WTC11 (cell line): ENCODE measurements around the gene MDM4. TPM values are rescaled to one million over a fixed set of nuclear protein-coding genes. Genes with fewer than 3 reads are reported as not detected.

Source experiments
- ATAC-seq: fragments of 200-7000 bp; cut with Tn5 transposase; 2 replicates; pipeline ENCODE4 v1.10.0; 2021; ENCODE audit warnings: mild to moderate bottlenecking, moderate library complexity
- CTCF ChIA-PET: fragments of 300-600 bp; sonication (Branson Sonifier 250); formaldehyde crosslinking; loops from one replicate; lab custom pipeline; 2021; ENCODE audit warnings: antibody characterized with exemption; lab: Charles Lee
- POLR2A ChIA-PET: fragments of 350-600 bp; sonication (Branson Sonifier 250); formaldehyde crosslinking; loops from one replicate; lab custom pipeline; 2021; ENCODE audit warnings: antibody characterized with exemption; lab: Charles Lee
- DNase-seq: peaks from one replicate; pipeline ENCODE4 v3.0.0; 2021; ENCODE audit warnings: low spot score
- H3K27ac Mint-ChIP-seq: 2 replicates; pipeline ENCODE4 v1.8.0; 2021; ENCODE audit warnings: mixed read lengths
- H3K27me3 Mint-ChIP-seq: 2 replicates; pipeline ENCODE4 v1.8.0; 2021; ENCODE audit warnings: low read depth, mild to moderate bottlenecking, moderate library complexity, mixed read lengths
- H3K36me3 Mint-ChIP-seq: 2 replicates; pipeline ENCODE4 v1.8.0; 2021; ENCODE audit warnings: mixed read lengths
- H3K4me1 Mint-ChIP-seq: 2 replicates; pipeline ENCODE4 v1.8.0; 2022; ENCODE audit warnings: mixed read lengths
- H3K4me3 Mint-ChIP-seq: 2 replicates; pipeline ENCODE4 v1.8.0; 2021; ENCODE audit warnings: mild to moderate bottlenecking, moderate library complexity, mixed read lengths
- H3K9me3 Mint-ChIP-seq: 2 replicates; pipeline ENCODE4 v1.8.0; 2021; ENCODE audit warnings: mixed read lengths
- E2F1 ChIP-seq: sonication (generic); formaldehyde crosslinking; IDR thresholded peaks from 2 replicates; pipeline ENCODE4 v1.8.0; 2022; ENCODE audit warnings: mild to moderate bottlenecking, missing genetic modification reagents
- ETV6 ChIP-seq: sonication (generic); formaldehyde crosslinking; IDR thresholded peaks from 2 replicates; pipeline ENCODE4 v1.8.1; 2022; ENCODE audit warnings: mild to moderate bottlenecking, missing genetic modification reagents
- FOXK1 ChIP-seq: sonication (generic); formaldehyde crosslinking; IDR thresholded peaks from 2 replicates; pipeline ENCODE4 v1.8.0; 2022; ENCODE audit warnings: mild to moderate bottlenecking, moderate library complexity, missing genetic modification reagents
- GRHL2 ChIP-seq: fragments of 250-450 bp; sonication (Bioruptor Pico); IDR thresholded peaks from 2 replicates; pipeline ENCODE4 v1.8.0; 2022; ENCODE audit warnings: mild to moderate bottlenecking, moderate library complexity; ENCODE audit not compliant: insufficient replicate concordance, severe bottlenecking
- JAZF1 ChIP-seq: fragments of 250-450 bp; sonication (Bioruptor Pico); IDR thresholded peaks from 2 replicates; pipeline ENCODE4 v1.9.0; 2021; ENCODE audit warnings: moderate library complexity, mild to moderate bottlenecking, inconsistent platforms
- MLX ChIP-seq: sonication (generic); formaldehyde crosslinking; IDR thresholded peaks from 2 replicates; pipeline ENCODE4 v1.8.1; 2023; ENCODE audit warnings: mild to moderate bottlenecking, missing genetic modification reagents, moderate library complexity
- PRRX2 ChIP-seq: fragments of 250-450 bp; sonication (Bioruptor Pico); IDR thresholded peaks from 2 replicates; pipeline ENCODE4 v1.8.0; 2021; ENCODE audit warnings: mild to moderate bottlenecking
- SMAD3 ChIP-seq: sonication (generic); formaldehyde crosslinking; IDR thresholded peaks from 2 replicates; pipeline ENCODE4 v1.8.0; 2022; ENCODE audit warnings: missing genetic modification reagents, mild to moderate bottlenecking, borderline replicate concordance
- STAT6 ChIP-seq: sonication (generic); formaldehyde crosslinking; conservative IDR thresholded peaks from 2 replicates; pipeline ENCODE4 v1.8.1; 2023; ENCODE audit warnings: mild to moderate bottlenecking, low read depth, missing genetic modification reagents, moderate library complexity
- TP53 ChIP-seq: sonication (generic); formaldehyde crosslinking; IDR thresholded peaks from 2 replicates; pipeline ENCODE4 v1.8.1; 2023; ENCODE audit warnings: mild to moderate bottlenecking, missing genetic modification reagents
- ZNF121 ChIP-seq: sonication (generic); formaldehyde crosslinking; IDR thresholded peaks from 2 replicates; pipeline ENCODE4 v1.8.0; 2023; ENCODE audit warnings: missing genetic modification reagents
- ZNF423 ChIP-seq: fragments of 250-450 bp; sonication (Bioruptor Pico); IDR thresholded peaks from 2 replicates; pipeline ENCODE4 v2.1.2; 2022; ENCODE audit warnings: mild to moderate bottlenecking, moderate library complexity
- ZNF425 ChIP-seq: fragments of 250-450 bp; sonication (Bioruptor Pico); conservative IDR thresholded peaks from 2 replicates; pipeline ENCODE4 v1.9.0; 2021; ENCODE audit warnings: mild to moderate bottlenecking
- total RNA-seq: library from RNA; stranded (reverse); gene quantifications from 3 replicates; pipeline ENCODE4 v1.2.3, GENCODE V29; 2021
- TF ChIP-seq, protein P1 (sequence below): sonication (generic); formaldehyde crosslinking; IDR thresholded peaks from 2 replicates; pipeline ENCODE4 v1.8.1; 2022; ENCODE audit warnings: mild to moderate bottlenecking, missing genetic modification reagents, moderate library complexity, borderline replicate concordance

MDM4 gene
- total RNA-seq, 1 experiment from 2014 or later, result 76.2 TPM

GRCh38 chr1:204575221-204576190, 59.3 kb downstream of the MDM4 start:
- Mint-ChIP-seq H3K27ac (no peak overlapping the region), H3K27me3 (peaks cover 27% of the 10 kb centered on the region), H3K4me1 (peaks cover 89% of the 10 kb centered on the region), H3K36me3 (peaks cover 4% of the 10 kb centered on the region), H3K9me3 (0 out of 2 replicates have a peak, but pooled peaks cover 1% of the 10 kb centered on the region), H3K4me3 (no peak overlapping the region)
- POLR2A ChIA-PET, result interaction anchor here (2.0 kb wide), 1 partner anchor 59 kb away, joined by 4 read pairs; the partner anchor contains the start of gene MDM4
- DNase-seq, result no peak
- no peak for ATAC-seq
- TF ChIP-seq GRHL2 (no peak), E2F1 (CRISPR knock-in tag) (no peak), ZNF121 (CRISPR knock-in tag) (no peak), FOXK1 (CRISPR knock-in tag) (no peak), ZNF425 (CRISPR knock-in tag) (no peak)
- TF ChIP-seq, protein P1, sequence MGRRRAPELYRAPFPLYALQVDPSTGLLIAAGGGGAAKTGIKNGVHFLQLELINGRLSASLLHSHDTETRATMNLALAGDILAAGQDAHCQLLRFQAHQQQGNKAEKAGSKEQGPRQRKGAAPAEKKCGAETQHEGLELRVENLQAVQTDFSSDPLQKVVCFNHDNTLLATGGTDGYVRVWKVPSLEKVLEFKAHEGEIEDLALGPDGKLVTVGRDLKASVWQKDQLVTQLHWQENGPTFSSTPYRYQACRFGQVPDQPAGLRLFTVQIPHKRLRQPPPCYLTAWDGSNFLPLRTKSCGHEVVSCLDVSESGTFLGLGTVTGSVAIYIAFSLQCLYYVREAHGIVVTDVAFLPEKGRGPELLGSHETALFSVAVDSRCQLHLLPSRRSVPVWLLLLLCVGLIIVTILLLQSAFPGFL (CRISPR knock-in tag), result no peak
- CTCF ChIA-PET, result interaction anchor here (0.8 to 3.6 kb wide), 16 partner anchors 9 to 232 kb away, joined by 3 to 32 read pairs (median 4); partner anchors contain the start of gene MDM4

DNA sequence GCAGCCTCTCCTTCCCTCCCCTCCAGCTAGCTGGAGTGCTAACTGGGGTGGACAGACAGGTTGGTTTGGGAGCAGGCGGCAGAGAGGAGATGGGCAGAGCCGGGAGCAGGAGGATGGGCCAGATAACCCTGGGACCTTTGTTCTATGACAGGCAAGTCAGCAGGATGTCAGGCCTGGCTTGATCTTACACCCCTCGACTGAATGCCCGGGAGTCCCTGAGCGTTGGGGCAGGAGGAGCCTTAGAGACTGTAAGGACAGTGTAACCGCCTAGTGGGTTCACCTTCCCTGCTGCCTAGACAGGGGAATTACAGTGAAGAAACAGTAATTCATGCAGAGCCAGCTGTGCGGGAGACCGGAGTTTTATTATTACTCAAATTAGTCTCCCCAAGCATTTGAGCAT, 60.2 kb downstream of the MDM4 start:
- Mint-ChIP-seq H3K4me3 (no peak overlapping the region), H3K27ac (0 out of 2 replicates have a peak overlapping the region, but pooled peaks have one; percentile 14), H3K4me1 (peaks cover 81% of the 10 kb centered on the region), H3K27me3 (peaks cover 27% of the 10 kb centered on the region), H3K9me3 (no peaks in the 10 kb centered on the region), H3K36me3 (no peaks in the 10 kb centered on the region)
- DNase-seq (peak; percentile 43), ATAC-seq (peak; percentile 65)
- POLR2A ChIA-PET, result no interaction called here
- CTCF ChIA-PET, result interaction anchor here (1.0 to 3.6 kb wide), 9 partner anchors 8 to 231 kb away, joined by 3 to 32 read pairs (median 4); no protein-coding TSS in a partner anchor
- no peak for TF ChIP-seq MLX (CRISPR knock-in tag)
- TF ChIP-seq JAZF1 (CRISPR knock-in tag), result no peak
- TF ChIP-seq PRRX2 (CRISPR knock-in tag), result no peak
- TF ChIP-seq ZNF423 (CRISPR knock-in tag), result peak; percentile 88
- no peak for TF ChIP-seq SMAD3 (CRISPR knock-in tag)
- 0 out of 2 replicates have a peak, but pooled peaks have one; percentile 20 for TF ChIP-seq ETV6 (CRISPR knock-in tag)
- TF ChIP-seq STAT6 (CRISPR knock-in tag), result no peak
- TF ChIP-seq TP53 (CRISPR knock-in tag), result no peak
